K562 (cell line): ENCODE measurements around the gene SLC9B1. TPM values are rescaled to one million over a fixed set of nuclear protein-coding genes. Genes with fewer than 3 reads are reported as not detected.

Experiments
- BHLHE40 ChIP-seq: IDR thresholded peaks from 2 replicates; pipeline ENCODE4 v1.6.1; 2011; ENCODE audit warnings: low read length, improper control_type of control experiment
- CBX8 ChIP-seq: fragments of 200-600 bp; sonication (generic); IDR thresholded peaks from 2 replicates; pipeline ENCODE4 v1.6.1; 2012; ENCODE audit warnings: borderline replicate concordance, mixed run types, low read depth, mild to moderate bottlenecking, moderate library complexity, mixed read lengths, low read length, control low read depth, inconsistent platforms; ENCODE audit not compliant: poor library complexity, severe bottlenecking; ENCODE audit errors: extremely low read depth
- CHD2 ChIP-seq: IDR thresholded peaks from 2 replicates; pipeline ENCODE4 v1.6.1; 2011; ENCODE audit warnings: low read depth, low read length
- KLF10 ChIP-seq: fragments of 250-450 bp; sonication (Bioruptor Pico); IDR thresholded peaks from 2 replicates; pipeline ENCODE4 v1.6.1; 2021; ENCODE audit warnings: matching md5 sums
- NCOA1 ChIP-seq: fragments of 450-650 bp; IDR thresholded peaks from 2 replicates; pipeline ENCODE4 v1.6.1; 2016; ENCODE audit warnings: low read depth
- NFATC3 ChIP-seq: fragments of 450-650 bp; IDR thresholded peaks from 2 replicates; pipeline ENCODE4 v1.6.1; 2017; ENCODE audit warnings: mild to moderate bottlenecking
- PHF20 ChIP-seq: fragments of 450-650 bp; IDR thresholded peaks from 2 replicates; pipeline ENCODE4 v1.6.1; 2018; ENCODE audit not compliant: partially characterized antibody
- RAD51 ChIP-seq: fragments of 450-650 bp; IDR thresholded peaks from 2 replicates; pipeline ENCODE4 v1.7.1; 2016; ENCODE audit warnings: low read depth, mild to moderate bottlenecking, borderline replicate concordance
- RBBP5 ChIP-seq: fragments of 200-600 bp; sonication (generic); IDR thresholded peaks from 2 replicates; pipeline ENCODE4 v1.6.1; 2012; ENCODE audit warnings: borderline replicate concordance, mild to moderate bottlenecking, low read length, control low read depth, inconsistent platforms; ENCODE audit not compliant: insufficient read depth, poor library complexity, severe bottlenecking
- RNF2 ChIP-seq: sonication (generic); IDR thresholded peaks from 2 replicates; pipeline ENCODE4 v1.6.1; 2016
- SIN3B ChIP-seq: fragments of 450-650 bp; IDR thresholded peaks from 2 replicates; pipeline ENCODE4 v1.6.1; 2017; ENCODE audit warnings: low read depth, mild to moderate bottlenecking, moderate library complexity
- TCF3 ChIP-seq: sonication (generic); formaldehyde crosslinking; IDR thresholded peaks from 2 replicates; pipeline ENCODE4 v1.4.0; 2020; ENCODE audit warnings: mild to moderate bottlenecking, missing genetic modification reagents
- TEAD1 ChIP-seq, 2 experiments: fragments of 450-650 bp in 1 of 2; sonication (generic) in 1 of 2; formaldehyde crosslinking; IDR thresholded peaks; 2 replicates each; pipeline versions ENCODE4 v1.4.0 to v1.8.0; 2020 to 2022; ENCODE audit warnings: mild to moderate bottlenecking in 2 of 2, missing genetic modification reagents in 1 of 2
- XRCC5 ChIP-seq: fragments of 200-400 bp; formaldehyde crosslinking; IDR thresholded peaks from 2 replicates; pipeline ENCODE4 v1.6.1; 2017; ENCODE audit warnings: low read depth, mild to moderate bottlenecking, low read length
- YY1 ChIP-seq, 3 experiments: IDR thresholded peaks; 2 replicates each; pipeline ENCODE4 v1.6.1; 2011; ENCODE audit warnings: low read length in 2 of 3, mild to moderate bottlenecking in 2 of 3, moderate library complexity in 2 of 3, borderline replicate concordance in 1 of 3, control low read depth in 1 of 3, low read depth in 1 of 3; ENCODE audit not compliant: insufficient read depth in 3 of 3, insufficient replicate concordance in 2 of 3, control insufficient read depth in 1 of 3, insufficient read length in 1 of 3; ENCODE audit errors: extremely low read depth in 1 of 3
- ZSCAN29 ChIP-seq: fragments of 450-650 bp; IDR thresholded peaks from 2 replicates; pipeline ENCODE4 v1.6.1; 2017
- polyA plus RNA-seq, 8 experiments: library from polyadenylated mRNA; depleted of rRNA in 4 of 8; stranded (reverse) in 5 of 8; unstranded in 3 of 8; fragments of >200 nt; fragmentation: Nextera tagmentation in 2 of 8; fragmentation: Illumina TruSeq in 1 of 8; extraction: Ambion mirVana in 2 of 8; extraction: Trizol in 1 of 8; gene quantifications; 2 replicates each; pipeline versions ENCODE4 v1.2.1 to v1.2.3, GENCODE V29; 2011 to 2014; ENCODE audit warnings: inconsistent platforms in 1 of 8, missing spikeins in 1 of 8
- total RNA-seq, 7 experiments: library from RNA; depleted of rRNA in 6 of 7; stranded (reverse); fragments of >200 nt in 6 of 7; fragmentation: Illumina TruSeq in 2 of 7; extraction: Trizol in 2 of 7; gene quantifications; 2 replicates each; pipeline versions ENCODE4 v1.2.1 to v1.2.3, GENCODE V29; 2011 to 2021; ENCODE audit warnings: low replicate concordance in 1 of 7

The SLC9B1 gene
- total and polyA plus RNA-seq, 9 of the 15 experiments (the other 6 are each of a cell fraction or from before 2014, with no cell fraction given), result 0.21 to 1.3 (median 0.51) TPM

DNA sequence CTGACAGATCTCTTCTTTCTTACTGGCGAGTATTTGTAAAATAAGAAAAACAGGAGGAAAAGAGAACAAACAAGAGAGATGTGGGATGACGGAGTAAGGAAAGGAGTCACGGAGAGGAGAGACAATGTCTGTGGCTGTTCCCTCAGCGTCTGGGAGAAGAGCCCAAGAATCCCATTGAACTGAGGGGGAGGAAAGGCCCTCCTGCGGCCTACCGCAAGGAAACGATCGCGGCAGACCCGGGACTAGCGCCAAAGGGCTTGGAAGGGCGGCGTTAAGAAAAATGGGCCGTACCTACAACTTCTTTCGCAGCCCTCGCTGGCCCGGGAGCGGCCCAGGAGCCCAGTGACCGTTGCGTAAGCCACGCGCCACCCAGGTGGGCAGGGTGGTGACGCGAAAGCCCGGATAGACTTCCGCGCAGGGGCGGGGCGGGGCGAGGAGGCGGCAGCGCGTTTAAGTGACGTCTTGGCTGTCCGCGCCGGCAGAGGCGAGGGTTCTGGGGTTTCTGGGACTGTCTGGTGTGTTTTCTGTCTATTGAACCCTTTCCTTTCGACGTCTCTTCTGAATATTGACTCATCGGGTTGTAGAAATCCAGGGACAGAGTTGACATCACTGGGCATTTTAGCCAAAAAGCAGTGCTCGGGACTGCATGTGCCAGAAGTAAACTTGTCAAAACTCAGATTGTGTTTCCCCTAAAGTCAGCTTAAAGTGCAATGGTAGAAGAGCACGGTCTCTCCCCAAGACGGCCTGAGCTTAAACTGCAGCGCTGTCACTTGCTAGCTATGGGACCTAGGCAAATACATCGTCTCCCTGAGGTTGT is at the start of gene SLC9B1 (continued):
- TF ChIP-seq YY1 (IDR thresholded peaks at IDR 0.05; ENCODE audit: borderline replicate concordance in 1 of 3, control insufficient read depth in 1 of 3, extremely low read depth in 1 of 3, insufficient read depth in 3 of 3, insufficient read length in 1 of 3, insufficient replicate concordance in 2 of 3, low read depth in 1 of 3, low read length in 2 of 3) (peak in 2 of 3 experiments; percentile 48 to 64), RBBP5 (peak; percentile 60), KLF10 (CRISPR knock-in tag) (no peak), ZSCAN29 (peak; percentile 25; the same call in 1 of the 2 replicates), NCOA1 (no peak), CBX8 (no peak), NFATC3 (peak; percentile 31; the same call in 1 of the 2 replicates), TEAD1 (CRISPR knock-in tag; IDR thresholded peaks at IDR 0.05) (0 out of 4 replicates have a peak, but pooled peaks of 1 of the 2 experiments have one; percentile 6), RNF2 (peak; percentile 37; the same call in 1 of the 2 replicates), RAD51 (peak; percentile 7; the same call in 1 of the 2 replicates), BHLHE40 (peak; percentile 58; the same call in 1 of the 2 replicates), TCF3 (peak; percentile 13; the same call in 1 of the 2 replicates), XRCC5 (0 out of 2 replicates have a peak, but pooled peaks have one; percentile 15), PHF20 (peak; percentile 97), SIN3B (peak; percentile 62; the same call in 1 of the 2 replicates), CHD2 (no peak; the same call in 1 of the 2 replicates)
